WTC11 (cell line): ENCODE results near the gene CCND1. TPM values are rescaled to one million over a fixed set of nuclear protein-coding genes. Genes with fewer than 3 reads are reported as not detected.

Source experiments
- ATAC-seq: fragments of 200-7000 bp; cut with Tn5 transposase; 2 replicates; pipeline ENCODE4 v1.10.0; 2021; ENCODE audit warnings: mild to moderate bottlenecking, moderate library complexity
- CTCF ChIA-PET: fragments of 300-600 bp; sonication (Branson Sonifier 250); formaldehyde crosslinking; loops from one replicate; lab custom pipeline; 2021; ENCODE audit warnings: antibody characterized with exemption; lab: Charles Lee
- POLR2A ChIA-PET: fragments of 350-600 bp; sonication (Branson Sonifier 250); formaldehyde crosslinking; loops from one replicate; lab custom pipeline; 2021; ENCODE audit warnings: antibody characterized with exemption; lab: Charles Lee
- DNase-seq: peaks from one replicate; pipeline ENCODE4 v3.0.0; 2021; ENCODE audit warnings: low spot score
- H3K27ac Mint-ChIP-seq: 2 replicates; pipeline ENCODE4 v1.8.0; 2021; ENCODE audit warnings: mixed read lengths
- H3K27me3 Mint-ChIP-seq: 2 replicates; pipeline ENCODE4 v1.8.0; 2021; ENCODE audit warnings: low read depth, mild to moderate bottlenecking, moderate library complexity, mixed read lengths
- H3K36me3 Mint-ChIP-seq: 2 replicates; pipeline ENCODE4 v1.8.0; 2021; ENCODE audit warnings: mixed read lengths
- H3K4me1 Mint-ChIP-seq: 2 replicates; pipeline ENCODE4 v1.8.0; 2022; ENCODE audit warnings: mixed read lengths
- H3K4me3 Mint-ChIP-seq: 2 replicates; pipeline ENCODE4 v1.8.0; 2021; ENCODE audit warnings: mild to moderate bottlenecking, moderate library complexity, mixed read lengths
- H3K9me3 Mint-ChIP-seq: 2 replicates; pipeline ENCODE4 v1.8.0; 2021; ENCODE audit warnings: mixed read lengths
- ARID4B ChIP-seq: sonication (generic); formaldehyde crosslinking; IDR thresholded peaks from 2 replicates; pipeline ENCODE4 v1.8.0; 2023; ENCODE audit warnings: missing genetic modification reagents, mild to moderate bottlenecking, borderline replicate concordance
- CBFB ChIP-seq: sonication (generic); formaldehyde crosslinking; IDR thresholded peaks from 2 replicates; pipeline ENCODE4 v1.8.1; 2022; ENCODE audit warnings: mild to moderate bottlenecking, low read depth, missing genetic modification reagents
- E2F5 ChIP-seq: sonication (generic); formaldehyde crosslinking; IDR thresholded peaks from 2 replicates; pipeline ENCODE4 v1.8.1; 2022; ENCODE audit warnings: mild to moderate bottlenecking, moderate library complexity, missing genetic modification reagents
- ESRRA ChIP-seq: sonication (generic); formaldehyde crosslinking; IDR thresholded peaks from 2 replicates; pipeline ENCODE4 v1.8.1; 2022; ENCODE audit warnings: mild to moderate bottlenecking, missing genetic modification reagents, borderline replicate concordance
- HMGA2 ChIP-seq: fragments of 250-450 bp; sonication (Bioruptor Pico); IDR thresholded peaks from 2 replicates; pipeline ENCODE4 v1.4.0; 2021; ENCODE audit warnings: mild to moderate bottlenecking, moderate library complexity
- NFYB ChIP-seq: sonication (generic); formaldehyde crosslinking; conservative IDR thresholded peaks from 2 replicates; pipeline ENCODE4 v1.8.0; 2022; ENCODE audit warnings: low read depth, missing genetic modification reagents
- STAT6 ChIP-seq: sonication (generic); formaldehyde crosslinking; conservative IDR thresholded peaks from 2 replicates; pipeline ENCODE4 v1.8.1; 2023; ENCODE audit warnings: mild to moderate bottlenecking, low read depth, missing genetic modification reagents, moderate library complexity
- ZNF423 ChIP-seq: fragments of 250-450 bp; sonication (Bioruptor Pico); IDR thresholded peaks from 2 replicates; pipeline ENCODE4 v2.1.2; 2022; ENCODE audit warnings: mild to moderate bottlenecking, moderate library complexity
- total RNA-seq: library from RNA; stranded (reverse); gene quantifications from 3 replicates; pipeline ENCODE4 v1.2.3, GENCODE V29; 2021
- TF ChIP-seq, protein P1 (sequence below): sonication (generic); formaldehyde crosslinking; IDR thresholded peaks from 2 replicates; pipeline ENCODE4 v1.8.1; 2022; ENCODE audit warnings: missing genetic modification reagents, borderline replicate concordance
- TF ChIP-seq, protein P2 (sequence below): sonication (generic); formaldehyde crosslinking; IDR thresholded peaks from 2 replicates; pipeline ENCODE4 v1.8.0; 2022; ENCODE audit warnings: mild to moderate bottlenecking, missing genetic modification reagents
- TF ChIP-seq, protein P3 (sequence below): sonication (generic); formaldehyde crosslinking; IDR thresholded peaks from 2 replicates; pipeline ENCODE4 v1.8.0; 2022; ENCODE audit warnings: missing genetic modification reagents
- TF ChIP-seq, protein P4 (sequence below): sonication (generic); formaldehyde crosslinking; IDR thresholded peaks from 2 replicates; pipeline ENCODE4 v1.8.0; 2022; ENCODE audit warnings: mild to moderate bottlenecking, missing genetic modification reagents
- TF ChIP-seq, protein P5 (sequence below): fragments of 250-450 bp; sonication (Bioruptor Pico); IDR thresholded peaks from 2 replicates; pipeline ENCODE4 v2.1.2; 2022; ENCODE audit warnings: mild to moderate bottlenecking, moderate library complexity
- TF ChIP-seq, protein P6 (sequence below): sonication (generic); formaldehyde crosslinking; IDR thresholded peaks from 2 replicates; pipeline ENCODE4 v1.8.1; 2022; ENCODE audit warnings: low read depth, mild to moderate bottlenecking, moderate library complexity, missing genetic modification reagents, borderline replicate concordance
- TF ChIP-seq, protein P7 (sequence below): fragments of 250-450 bp; sonication (Bioruptor Pico); IDR thresholded peaks from 2 replicates; pipeline ENCODE4 v1.8.0; 2021; ENCODE audit warnings: mild to moderate bottlenecking

CCND1 gene
- total RNA-seq, 1 experiment from 2014 or later, result 212 TPM

- TF ChIP-seq CBFB (no peak), ESRRA (no peak)
Observed at GRCh38 chr11:69598147-69598546, 42.8 kb upstream of the CCND1 start (continued).

DNA sequence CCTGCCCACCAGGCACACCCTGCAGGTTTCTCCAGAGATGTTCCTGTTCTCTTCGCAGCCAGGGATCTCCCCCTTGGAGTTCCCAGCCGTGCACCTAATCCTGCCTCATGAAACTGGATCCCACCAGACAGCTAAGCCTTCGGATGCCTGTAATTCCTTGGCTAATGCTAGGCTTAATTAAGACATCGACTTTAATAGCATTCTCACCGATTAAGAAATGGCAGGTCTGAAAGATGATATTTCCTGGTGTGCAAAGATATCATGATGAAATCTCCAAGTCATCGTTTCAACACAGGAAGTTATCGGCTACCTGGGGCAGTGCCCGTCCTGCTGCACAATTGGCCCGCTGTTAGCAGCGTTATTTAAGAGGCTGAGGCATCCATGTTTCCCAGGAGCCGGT, 41.5 kb upstream of the CCND1 start:
- CTCF ChIA-PET, result interaction anchor here (1.5 kb wide), 2 partner anchors 12 to 498 kb away, joined by 4 to 5 read pairs; no protein-coding TSS in a partner anchor
- H3K27ac Mint-ChIP-seq, result no peak overlapping the region
- no peak overlapping the region for H3K4me3 Mint-ChIP-seq
- ATAC-seq, result no peak
- H3K36me3 Mint-ChIP-seq, result peaks cover 8% of the 10 kb centered on the region
- H3K27me3 Mint-ChIP-seq, result no peaks in the 10 kb centered on the region; the same call in 1 of the 2 replicates
- no peak for DNase-seq
- H3K9me3 Mint-ChIP-seq, result peaks cover 13% of the 10 kb centered on the region
- POLR2A ChIA-PET, result no interaction called here
- H3K4me1 Mint-ChIP-seq, result peaks cover 23% of the 10 kb centered on the region
- TF ChIP-seq, protein P1, sequence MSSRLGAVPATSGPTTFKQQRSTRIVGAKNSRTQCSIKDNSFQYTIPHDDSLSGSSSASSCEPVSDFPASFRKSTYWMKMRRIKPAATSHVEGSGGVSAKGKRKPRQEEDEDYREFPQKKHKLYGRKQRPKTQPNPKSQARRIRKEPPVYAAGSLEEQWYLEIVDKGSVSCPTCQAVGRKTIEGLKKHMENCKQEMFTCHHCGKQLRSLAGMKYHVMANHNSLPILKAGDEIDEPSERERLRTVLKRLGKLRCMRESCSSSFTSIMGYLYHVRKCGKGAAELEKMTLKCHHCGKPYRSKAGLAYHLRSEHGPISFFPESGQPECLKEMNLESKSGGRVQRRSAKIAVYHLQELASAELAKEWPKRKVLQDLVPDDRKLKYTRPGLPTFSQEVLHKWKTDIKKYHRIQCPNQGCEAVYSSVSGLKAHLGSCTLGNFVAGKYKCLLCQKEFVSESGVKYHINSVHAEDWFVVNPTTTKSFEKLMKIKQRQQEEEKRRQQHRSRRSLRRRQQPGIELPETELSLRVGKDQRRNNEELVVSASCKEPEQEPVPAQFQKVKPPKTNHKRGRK (CRISPR knock-in tag), result no peak
- TF ChIP-seq, protein P2, sequence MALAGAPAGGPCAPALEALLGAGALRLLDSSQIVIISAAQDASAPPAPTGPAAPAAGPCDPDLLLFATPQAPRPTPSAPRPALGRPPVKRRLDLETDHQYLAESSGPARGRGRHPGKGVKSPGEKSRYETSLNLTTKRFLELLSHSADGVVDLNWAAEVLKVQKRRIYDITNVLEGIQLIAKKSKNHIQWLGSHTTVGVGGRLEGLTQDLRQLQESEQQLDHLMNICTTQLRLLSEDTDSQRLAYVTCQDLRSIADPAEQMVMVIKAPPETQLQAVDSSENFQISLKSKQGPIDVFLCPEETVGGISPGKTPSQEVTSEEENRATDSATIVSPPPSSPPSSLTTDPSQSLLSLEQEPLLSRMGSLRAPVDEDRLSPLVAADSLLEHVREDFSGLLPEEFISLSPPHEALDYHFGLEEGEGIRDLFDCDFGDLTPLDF (CRISPR knock-in tag), result no peak
- TF ChIP-seq ARID4B (CRISPR knock-in tag), result no peak
- TF ChIP-seq, protein P3, sequence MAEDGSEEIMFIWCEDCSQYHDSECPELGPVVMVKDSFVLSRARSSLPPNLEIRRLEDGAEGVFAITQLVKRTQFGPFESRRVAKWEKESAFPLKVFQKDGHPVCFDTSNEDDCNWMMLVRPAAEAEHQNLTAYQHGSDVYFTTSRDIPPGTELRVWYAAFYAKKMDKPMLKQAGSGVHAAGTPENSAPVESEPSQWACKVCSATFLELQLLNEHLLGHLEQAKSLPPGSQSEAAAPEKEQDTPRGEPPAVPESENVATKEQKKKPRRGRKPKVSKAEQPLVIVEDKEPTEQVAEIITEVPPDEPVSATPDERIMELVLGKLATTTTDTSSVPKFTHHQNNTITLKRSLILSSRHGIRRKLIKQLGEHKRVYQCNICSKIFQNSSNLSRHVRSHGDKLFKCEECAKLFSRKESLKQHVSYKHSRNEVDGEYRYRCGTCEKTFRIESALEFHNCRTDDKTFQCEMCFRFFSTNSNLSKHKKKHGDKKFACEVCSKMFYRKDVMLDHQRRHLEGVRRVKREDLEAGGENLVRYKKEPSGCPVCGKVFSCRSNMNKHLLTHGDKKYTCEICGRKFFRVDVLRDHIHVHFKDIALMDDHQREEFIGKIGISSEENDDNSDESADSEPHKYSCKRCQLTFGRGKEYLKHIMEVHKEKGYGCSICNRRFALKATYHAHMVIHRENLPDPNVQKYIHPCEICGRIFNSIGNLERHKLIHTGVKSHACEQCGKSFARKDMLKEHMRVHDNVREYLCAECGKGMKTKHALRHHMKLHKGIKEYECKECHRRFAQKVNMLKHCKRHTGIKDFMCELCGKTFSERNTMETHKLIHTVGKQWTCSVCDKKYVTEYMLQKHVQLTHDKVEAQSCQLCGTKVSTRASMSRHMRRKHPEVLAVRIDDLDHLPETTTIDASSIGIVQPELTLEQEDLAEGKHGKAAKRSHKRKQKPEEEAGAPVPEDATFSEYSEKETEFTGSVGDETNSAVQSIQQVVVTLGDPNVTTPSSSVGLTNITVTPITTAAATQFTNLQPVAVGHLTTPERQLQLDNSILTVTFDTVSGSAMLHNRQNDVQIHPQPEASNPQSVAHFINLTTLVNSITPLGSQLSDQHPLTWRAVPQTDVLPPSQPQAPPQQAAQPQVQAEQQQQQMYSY (CRISPR knock-in tag), result no peak
- TF ChIP-seq, protein P4, sequence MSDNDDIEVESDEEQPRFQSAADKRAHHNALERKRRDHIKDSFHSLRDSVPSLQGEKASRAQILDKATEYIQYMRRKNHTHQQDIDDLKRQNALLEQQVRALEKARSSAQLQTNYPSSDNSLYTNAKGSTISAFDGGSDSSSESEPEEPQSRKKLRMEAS (CRISPR knock-in tag), result no peak
- no peak for TF ChIP-seq HMGA2
- TF ChIP-seq, protein P5, sequence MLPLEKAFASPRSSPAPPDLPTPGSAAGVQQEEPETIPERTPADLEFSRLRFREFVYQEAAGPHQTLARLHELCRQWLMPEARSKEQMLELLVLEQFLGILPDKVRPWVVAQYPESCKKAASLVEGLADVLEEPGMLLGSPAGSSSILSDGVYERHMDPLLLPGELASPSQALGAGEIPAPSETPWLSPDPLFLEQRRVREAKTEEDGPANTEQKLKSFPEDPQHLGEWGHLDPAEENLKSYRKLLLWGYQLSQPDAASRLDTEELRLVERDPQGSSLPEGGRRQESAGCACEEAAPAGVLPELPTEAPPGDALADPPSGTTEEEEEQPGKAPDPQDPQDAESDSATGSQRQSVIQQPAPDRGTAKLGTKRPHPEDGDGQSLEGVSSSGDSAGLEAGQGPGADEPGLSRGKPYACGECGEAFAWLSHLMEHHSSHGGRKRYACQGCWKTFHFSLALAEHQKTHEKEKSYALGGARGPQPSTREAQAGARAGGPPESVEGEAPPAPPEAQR, result no peak
- no peak for TF ChIP-seq ZNF423 (CRISPR knock-in tag)
- no peak for TF ChIP-seq STAT6
- TF ChIP-seq, protein P6, sequence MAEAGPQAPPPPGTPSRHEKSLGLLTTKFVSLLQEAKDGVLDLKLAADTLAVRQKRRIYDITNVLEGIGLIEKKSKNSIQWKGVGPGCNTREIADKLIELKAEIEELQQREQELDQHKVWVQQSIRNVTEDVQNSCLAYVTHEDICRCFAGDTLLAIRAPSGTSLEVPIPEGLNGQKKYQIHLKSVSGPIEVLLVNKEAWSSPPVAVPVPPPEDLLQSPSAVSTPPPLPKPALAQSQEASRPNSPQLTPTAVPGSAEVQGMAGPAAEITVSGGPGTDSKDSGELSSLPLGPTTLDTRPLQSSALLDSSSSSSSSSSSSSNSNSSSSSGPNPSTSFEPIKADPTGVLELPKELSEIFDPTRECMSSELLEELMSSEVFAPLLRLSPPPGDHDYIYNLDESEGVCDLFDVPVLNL (CRISPR knock-in tag), result no peak
- no peak for TF ChIP-seq NFYB (CRISPR knock-in tag)
- no peak for TF ChIP-seq E2F5
- TF ChIP-seq, protein P7, sequence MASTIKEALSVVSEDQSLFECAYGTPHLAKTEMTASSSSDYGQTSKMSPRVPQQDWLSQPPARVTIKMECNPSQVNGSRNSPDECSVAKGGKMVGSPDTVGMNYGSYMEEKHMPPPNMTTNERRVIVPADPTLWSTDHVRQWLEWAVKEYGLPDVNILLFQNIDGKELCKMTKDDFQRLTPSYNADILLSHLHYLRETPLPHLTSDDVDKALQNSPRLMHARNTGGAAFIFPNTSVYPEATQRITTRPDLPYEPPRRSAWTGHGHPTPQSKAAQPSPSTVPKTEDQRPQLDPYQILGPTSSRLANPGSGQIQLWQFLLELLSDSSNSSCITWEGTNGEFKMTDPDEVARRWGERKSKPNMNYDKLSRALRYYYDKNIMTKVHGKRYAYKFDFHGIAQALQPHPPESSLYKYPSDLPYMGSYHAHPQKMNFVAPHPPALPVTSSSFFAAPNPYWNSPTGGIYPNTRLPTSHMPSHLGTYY, result no peak
